Hematopoietic multipotent progenitor cell treated with erythropoietin and hydrocortisone succinate and interleukin-3 and kit ligand, for 17 days (in vitro differentiated cells): ENCODE data around the gene SSX4.
"Not testable (repeated sequence)": the region's sequence is repeated elsewhere in the genome, so short reads cannot be mapped to it uniquely, and the experiment has no call there.

ENCODE experiments used
- DNase-seq: peaks from one replicate; pipeline ENCODE4 v3.0.0-alpha.2; 2015; ENCODE audit warnings: low spot score

The SSX4 gene

GRCh38 chrX:48383239-48383638, at the start of gene SSX4:
TSS of gene SSX4 (plus strand) at chrX:48383539. CDS start at chrX:48384054, 515 bp downstream.
- DNase-seq, result not testable (repeated sequence)

GRCh38 chrX:48346059-48346458, 37.3 kb upstream of the SSX4 start:
- DNase-seq, result not testable (repeated sequence)

- DNase-seq, result not testable (repeated sequence)
Observed at GRCh38 chrX:48356315-48357094, 26.8 kb upstream of the SSX4 start, which contains the start of gene SSX3. TSS of gene SSX3 (minus strand) at chrX:48356703. CDS start at chrX:48355249, 1,454 bp downstream.

GRCh38 chrX:48357681-48358080, 25.7 kb upstream of the SSX4 start:
- DNase-seq, result no peak

- not testable (repeated sequence) for DNase-seq
Observed at GRCh38 chrX:48359281-48359680, 24.1 kb upstream of the SSX4 start.

GRCh38 chrX:48367717-48368408, 15.5 kb upstream of the SSX4 start:
- DNase-seq, result not testable (repeated sequence)

GRCh38 chrX:48370408-48370807, 12.9 kb upstream of the SSX4 start:
- not testable (repeated sequence) for DNase-seq

GRCh38 chrX:48396931-48397330, 13.6 kb downstream of the SSX4 start:
- DNase-seq, result not testable (repeated sequence)

- DNase-seq, result not testable (repeated sequence)
Observed at GRCh38 chrX:48397825-48398224, 14.5 kb downstream of the SSX4 start.

- DNase-seq, result not testable (repeated sequence)
Observed at GRCh38 chrX:48411860-48412259, 28.5 kb downstream of the SSX4 start, which contains the start of gene SSX4B. TSS of gene SSX4B (minus strand) at chrX:48411960. CDS start at chrX:48411372, 588 bp downstream.

- DNase-seq, result not testable (repeated sequence)
Observed at GRCh38 chrX:48427027-48427716, 43.8 kb downstream of the SSX4 start.

GRCh38 chrX:48429606-48430005, 46.3 kb downstream of the SSX4 start:
- DNase-seq, result not testable (repeated sequence)

- DNase-seq, result not testable (repeated sequence)
Observed at GRCh38 chrX:48430166-48430565, 46.8 kb downstream of the SSX4 start.

- not testable (repeated sequence) for DNase-seq
Observed at GRCh38 chrX:48433713-48434112, 50.4 kb downstream of the SSX4 start.
